A172 (cell line): Measurements from ENCODE around the gene IMPA2. TPM values are rescaled to one million over a fixed set of nuclear protein-coding genes. Genes with fewer than 3 reads are reported as not detected.
"Not testable (repeated sequence)": the region's sequence is repeated elsewhere in the genome, so short reads cannot be mapped to it uniquely, and the experiment has no call there.

Experiments used
- DNase-seq: peaks from one replicate; pipeline ENCODE4 v3.0.0-alpha.2; 2015; ENCODE audit warnings: low spot score
- total RNA-seq: library from RNA; depleted of rRNA; stranded (reverse); fragments of >200 nt; shearing (Covaris generic); gene quantifications from 2 replicates; pipeline ENCODE4 v1.2.3, GENCODE V29; 2014

IMPA2 gene
- total RNA-seq, 1 experiment from 2014 or later, result 12.9 TPM

GRCh38 chr18:12048010-12048826 is 66.9 kb downstream of the IMPA2 start:
- DNase-seq, result peak; percentile 40

DNA sequence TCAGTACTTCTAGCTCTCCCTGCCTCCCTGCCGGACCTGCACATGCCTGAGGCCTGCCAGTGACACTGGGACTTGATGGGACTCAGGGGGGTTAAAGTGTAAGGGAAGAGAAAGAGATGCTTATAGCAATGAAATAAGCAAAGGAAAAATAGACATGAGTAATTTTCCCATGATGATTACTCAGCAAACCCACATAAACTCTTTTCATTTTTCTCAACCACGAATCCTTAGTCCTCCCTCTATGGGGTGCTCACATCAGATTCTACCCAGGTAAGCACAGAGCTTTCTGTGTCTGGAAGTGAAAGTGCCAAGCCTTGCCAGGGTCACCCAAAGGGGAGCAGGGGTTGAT is 67.5 kb downstream of the IMPA2 start:
- DNase-seq, result peak; percentile 57

- no peak for DNase-seq
Measured at GRCh38 chr18:12049978-12050811, 68.9 kb downstream of the IMPA2 start.

DNA sequence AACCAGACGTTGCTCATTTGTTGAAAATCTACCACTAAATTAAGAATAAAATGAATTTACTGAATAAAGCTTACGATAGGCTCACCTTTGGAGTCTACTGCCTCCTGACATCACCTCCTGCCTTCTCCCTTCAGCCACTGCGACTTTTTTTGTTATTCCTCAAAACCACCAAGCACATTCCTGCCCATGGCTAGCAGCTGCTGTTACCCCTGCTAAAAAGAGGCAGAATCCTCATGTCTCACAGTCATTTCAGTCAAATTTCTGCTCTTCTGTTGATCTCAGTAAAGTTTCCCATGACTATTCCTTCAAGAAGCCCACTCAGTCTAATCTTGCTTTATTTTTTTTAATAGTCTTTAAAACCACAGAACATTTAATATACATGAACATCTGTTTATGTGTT is 71.6 kb downstream of the IMPA2 start:
- DNase-seq, result no peak

GRCh38 chr18:12053289-12053688 is 72.0 kb downstream of the IMPA2 start:
- DNase-seq, result no peak

DNA sequence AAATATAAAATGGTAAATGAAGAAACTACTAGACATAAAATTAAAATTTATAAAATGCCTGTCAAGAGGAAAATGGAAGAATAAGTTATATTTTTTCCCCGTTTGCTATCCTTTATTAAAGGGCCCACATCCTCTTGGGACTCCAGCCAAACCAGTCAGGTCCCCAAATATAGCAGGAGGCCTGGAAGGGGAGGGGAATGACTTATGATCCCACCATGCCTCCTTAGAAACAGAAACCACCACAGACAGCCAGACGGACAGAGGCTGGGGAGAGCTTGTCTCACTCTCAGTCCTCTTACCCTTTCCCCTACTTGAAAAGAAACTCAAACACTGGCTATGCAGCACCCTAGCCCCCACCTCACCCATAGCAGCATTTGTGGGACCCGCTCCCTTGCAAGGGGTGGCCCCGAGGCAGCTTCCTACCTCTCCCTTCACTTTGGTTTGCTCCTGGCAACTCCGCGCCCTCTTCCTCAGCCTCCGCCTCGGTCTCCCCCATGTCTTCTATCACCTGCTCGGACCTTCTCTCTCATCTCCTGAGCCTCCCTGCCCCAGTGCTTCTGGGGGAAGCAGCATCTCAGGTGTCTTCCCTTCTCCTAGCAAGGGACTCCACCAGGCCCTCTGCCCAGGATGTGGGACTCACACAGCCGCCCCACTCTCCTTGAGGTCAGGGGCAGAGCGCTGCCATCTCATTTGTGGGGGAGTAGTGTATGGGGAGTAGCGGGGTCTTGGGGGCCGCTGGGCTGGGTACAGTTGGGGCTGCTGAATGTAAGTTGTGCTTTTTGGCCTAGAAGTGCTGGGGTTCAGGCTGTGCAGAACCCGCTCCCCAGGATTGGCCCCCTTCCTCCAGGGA is 75.0 kb downstream of the IMPA2 start:
- DNase-seq, result no peak

DNA sequence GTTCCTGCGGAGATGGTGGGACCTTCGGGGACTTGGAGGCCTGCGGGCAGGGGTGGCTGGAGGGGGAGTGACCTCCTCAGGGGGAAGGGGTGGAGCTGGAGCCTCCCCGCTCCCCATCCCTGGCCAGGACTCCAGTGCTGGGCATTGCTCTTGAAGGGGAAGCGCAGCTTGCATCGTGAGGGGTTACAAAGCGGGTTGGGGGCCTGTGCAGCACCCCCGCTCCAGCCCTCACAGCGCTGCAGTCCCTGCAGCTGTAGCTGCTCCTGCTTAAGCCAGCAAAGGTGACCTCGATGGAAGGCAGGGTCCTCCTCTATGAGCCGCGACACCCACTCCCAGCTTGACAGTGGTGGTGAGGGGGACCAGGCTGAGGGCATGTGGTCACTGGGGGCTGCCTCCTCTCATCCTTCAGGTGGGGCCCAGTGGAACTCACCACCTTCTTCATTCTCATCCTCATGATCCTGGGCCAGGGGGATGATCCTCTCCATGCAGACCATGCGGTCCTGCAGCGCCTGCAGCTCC is 75.6 kb downstream of the IMPA2 start:
- DNase-seq, result no peak

DNA sequence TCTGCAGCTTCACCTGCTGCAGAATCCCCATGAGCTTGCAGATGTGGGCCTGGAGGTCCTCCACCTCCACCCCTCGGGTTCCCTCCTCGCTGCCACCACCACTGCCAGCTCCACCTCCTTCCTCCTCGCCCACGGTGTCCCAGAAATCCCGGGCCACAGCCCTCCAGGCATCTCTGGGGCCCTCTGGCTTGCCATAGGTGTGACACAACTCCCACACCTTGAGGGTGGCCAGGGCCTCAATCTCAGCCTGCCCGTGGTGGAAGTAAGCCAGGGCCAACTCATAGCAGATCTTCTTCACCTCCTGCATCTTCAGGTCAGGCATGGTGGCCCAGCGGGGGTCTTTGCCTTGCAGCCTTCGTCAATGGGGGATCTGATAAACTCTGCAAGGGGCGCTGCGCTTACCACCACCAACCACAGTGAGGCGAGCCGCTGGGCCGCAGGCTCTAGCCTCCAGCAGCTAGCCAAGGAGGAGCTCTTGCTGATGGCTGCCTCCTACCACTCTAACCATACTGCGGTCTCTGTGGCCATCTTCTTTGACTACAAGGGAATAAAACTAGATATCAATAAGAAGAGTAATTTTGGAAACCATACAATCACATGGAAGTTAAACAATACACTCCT is 76.2 kb downstream of the IMPA2 start:
- DNase-seq, result no peak

- DNase-seq, result no peak
Measured at GRCh38 chr18:12059334-12060181, 78.3 kb downstream of the IMPA2 start.

DNA sequence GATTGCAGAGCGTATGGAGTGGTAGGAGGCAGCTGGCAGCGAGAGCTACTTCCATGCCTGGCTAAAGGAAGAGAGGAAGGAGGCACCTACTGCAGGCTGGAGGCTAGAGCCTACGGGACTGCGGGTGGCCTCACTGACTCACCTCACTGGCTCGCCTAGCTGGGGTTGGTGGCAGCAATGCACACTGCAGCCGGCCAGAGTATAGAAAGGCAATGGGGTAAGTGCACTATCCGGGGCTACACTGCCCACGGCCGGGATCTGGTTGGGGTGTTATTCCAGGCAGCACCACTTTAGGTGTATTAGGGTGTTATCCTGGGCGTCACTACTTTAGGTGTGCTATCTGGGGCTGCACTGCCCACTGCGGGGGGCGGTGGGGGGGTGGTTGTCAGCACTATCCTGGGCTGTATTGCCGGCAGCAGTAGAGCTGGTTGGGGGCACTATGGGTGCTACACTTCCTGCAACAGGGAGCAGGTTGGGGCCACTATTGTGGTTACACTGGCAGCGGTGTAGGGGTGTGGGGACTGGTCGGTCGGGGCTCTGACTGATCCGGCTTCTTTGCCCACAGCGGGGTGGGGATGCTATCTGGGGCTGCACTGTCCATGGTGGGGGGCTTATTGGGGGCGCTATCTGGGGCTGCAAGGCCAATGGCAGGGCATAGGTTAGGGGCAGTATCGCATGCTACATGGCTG is 79.0 kb downstream of the IMPA2 start:
- DNase-seq, result peak; percentile 70

DNA sequence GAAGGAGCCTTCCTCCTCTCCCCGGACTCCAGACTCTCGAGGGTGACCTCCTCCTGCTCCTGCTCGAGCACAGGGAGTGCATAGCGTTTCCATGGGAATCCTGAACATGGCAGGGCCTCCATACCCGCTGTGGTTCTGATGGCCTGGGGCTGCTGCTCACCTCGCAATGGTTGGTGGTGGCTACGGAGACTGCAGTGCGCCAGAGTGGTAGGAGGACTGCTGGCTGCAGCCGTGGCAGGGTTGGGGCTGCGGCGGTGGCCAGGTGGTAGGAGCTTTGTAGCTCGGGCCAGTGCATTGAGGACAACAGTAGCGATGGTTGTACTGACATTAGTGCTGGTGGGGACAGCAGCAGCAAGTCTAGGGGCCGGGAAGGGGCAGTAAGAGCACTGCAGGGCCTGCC is 80.4 kb downstream of the IMPA2 start:
- DNase-seq, result no peak

DNA sequence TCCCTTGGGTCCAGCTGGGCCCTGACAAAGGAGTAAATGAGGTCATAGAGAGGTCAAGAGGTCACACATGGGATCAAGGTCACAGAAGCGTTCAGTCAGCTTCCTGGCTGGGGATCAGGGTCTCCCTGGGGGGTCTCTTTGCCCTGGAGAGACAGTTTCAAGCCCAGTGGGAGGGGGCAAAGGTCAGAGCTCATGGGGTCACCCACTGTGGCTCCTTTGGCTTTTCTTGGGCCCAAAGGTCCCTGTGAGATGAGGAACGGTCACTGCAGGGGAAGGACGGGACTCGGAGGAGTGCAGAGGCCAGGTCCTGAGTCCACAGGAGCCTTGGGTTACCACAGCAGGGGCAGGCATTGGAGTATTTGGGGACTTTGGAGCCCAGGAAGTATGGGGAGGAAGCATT is 81.7 kb downstream of the IMPA2 start:
- no peak for DNase-seq

- no peak for DNase-seq
Measured at GRCh38 chr18:12064086-12064763, 82.9 kb downstream of the IMPA2 start.

- no peak for DNase-seq
Measured at GRCh38 chr18:12065397-12065796, 84.1 kb downstream of the IMPA2 start.

DNA sequence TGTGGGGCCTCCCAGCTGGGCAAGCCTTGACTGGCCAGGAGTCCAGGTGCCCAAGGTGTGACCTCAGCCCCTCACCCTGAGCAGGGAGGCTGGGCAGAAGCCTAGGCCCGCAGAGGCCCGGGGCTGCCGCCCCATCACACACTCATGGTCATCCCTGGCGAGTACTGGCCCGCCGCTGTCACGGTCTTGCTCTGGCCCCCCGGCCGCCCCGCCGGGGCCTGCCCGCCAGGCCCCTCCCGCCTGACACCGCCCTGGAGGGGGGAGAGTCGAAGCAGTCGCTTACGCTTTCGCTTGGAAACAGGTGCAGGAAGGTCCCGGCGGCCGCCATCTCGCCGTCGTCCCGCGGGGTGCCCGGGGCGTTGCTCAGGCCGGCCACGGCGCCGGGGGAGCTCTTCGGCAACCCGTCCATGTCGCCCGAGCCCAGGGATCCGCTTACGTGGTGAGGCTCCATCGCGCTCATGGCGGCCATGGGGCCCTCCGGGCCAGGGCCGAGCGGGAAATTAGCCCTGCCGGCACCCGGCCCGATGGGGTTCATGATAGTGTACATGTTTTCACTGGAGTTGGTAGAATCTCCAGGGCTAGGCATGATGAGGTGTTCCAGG is 85.7 kb downstream of the IMPA2 start:
- DNase-seq, result no peak

GRCh38 chr18:12067671-12068070 is 86.4 kb downstream of the IMPA2 start:
- no peak for DNase-seq

DNA sequence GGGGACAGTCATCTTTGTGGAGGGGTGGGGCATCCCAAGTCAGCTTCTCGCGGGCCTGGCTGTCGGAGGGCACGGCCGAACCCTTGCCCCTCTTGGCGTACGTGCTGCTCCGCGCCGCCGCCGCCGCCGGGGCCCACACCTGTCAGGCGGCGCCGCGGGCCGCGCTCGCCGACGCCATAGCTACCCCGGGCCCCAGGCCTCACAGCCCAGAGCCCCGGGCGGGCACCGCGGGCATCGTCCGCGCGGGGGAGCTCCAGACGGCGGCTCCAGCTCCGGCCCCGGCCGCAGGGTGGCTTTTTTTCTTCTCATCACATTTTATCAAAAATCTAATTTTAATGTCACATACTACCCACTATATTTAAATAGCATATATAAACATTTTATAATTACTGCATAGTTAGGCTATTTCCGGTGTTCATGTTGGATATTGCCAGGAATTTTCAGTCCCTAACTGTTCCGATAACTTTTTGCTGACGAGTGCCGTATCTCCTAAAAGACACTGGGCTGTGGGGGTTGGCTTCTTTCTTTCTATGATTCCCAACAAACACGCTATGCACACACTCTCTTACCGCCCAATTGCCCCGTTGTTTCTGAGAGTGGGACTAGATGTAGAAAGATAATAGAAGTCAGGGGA is 87.1 kb downstream of the IMPA2 start:
- DNase-seq, result not testable (repeated sequence)

- no peak for DNase-seq
Measured at GRCh38 chr18:12068950-12069320, 87.6 kb downstream of the IMPA2 start.
